Caki2 (cell line): ENCODE measurements around the gene CIDEB. TPM values are rescaled to one million over a fixed set of nuclear protein-coding genes. Genes with fewer than 3 reads are reported as not detected.
"Not testable (repeated sequence)": the region's sequence is repeated elsewhere in the genome, so short reads cannot be mapped to it uniquely, and the experiment has no call there.

ENCODE experiments used
- DNase-seq: peaks from one replicate; pipeline ENCODE4 v3.0.0-alpha.2; 2015; ENCODE audit warnings: low read depth
- in situ Hi-C: cut with HindIII; loops from 2 replicates; pipeline ENCODE4 v1.10.0; 2016; ENCODE audit warnings: low sequenced_read_pairs, low pct_unique_long_range_greater_than_20kb, mixed read lengths
- total RNA-seq: library from RNA; depleted of rRNA; stranded (reverse); fragments of >200 nt; shearing (Covaris generic); gene quantifications from 2 replicates; pipeline ENCODE4 v1.2.3, GENCODE V29; 2014; ENCODE audit warnings: low replicate concordance; rRNA removed

CIDEB gene
- total RNA-seq: 1.0 and 6.8 TPM in 2 replicates

DNA sequence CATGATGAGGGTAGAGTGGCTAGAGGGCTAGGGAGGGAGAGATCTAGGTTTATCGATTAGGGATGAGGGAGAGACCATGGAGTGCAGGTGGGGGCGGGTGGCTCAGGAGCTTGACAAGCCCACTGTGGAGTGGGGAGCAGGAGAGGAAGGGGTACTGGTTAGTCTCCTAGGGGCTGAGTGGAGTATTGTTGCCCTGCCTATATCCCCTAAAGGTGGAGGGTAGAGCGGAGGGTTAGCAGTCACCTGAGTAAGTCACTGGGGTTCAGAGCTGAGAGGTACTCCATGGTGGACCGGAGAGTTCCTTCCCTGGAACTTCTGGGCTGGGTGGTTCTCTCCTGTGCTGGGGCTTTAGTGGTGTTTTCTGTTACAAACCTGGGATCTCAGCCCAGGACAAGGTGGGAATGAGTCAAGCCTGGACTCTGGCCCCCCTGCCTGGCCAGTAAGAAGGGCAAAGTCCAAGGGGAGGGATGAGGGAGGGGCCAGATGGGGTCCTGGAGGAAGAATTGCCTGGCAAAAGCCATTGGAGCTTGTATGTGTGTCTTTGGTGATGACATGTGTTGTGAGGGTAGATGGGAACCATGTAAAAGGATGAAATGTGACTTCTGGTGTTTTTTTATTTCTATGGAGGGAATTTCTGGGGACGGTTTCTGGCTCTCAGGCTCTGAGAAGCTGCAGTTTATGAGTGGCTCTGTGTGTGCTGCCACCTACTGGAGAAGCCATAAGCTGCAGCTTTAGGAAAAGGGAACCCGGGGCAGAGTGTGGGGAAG lies at the start of gene CIDEB:
Gene CIDEB, minus strand, starts transcription at position 403 of the 767 bp plus-strand sequence. Its CDS starts 119 bp downstream, at position 284.
- in situ Hi-C loops: no loop called here
- peak; percentile 74 for DNase-seq

DNA sequence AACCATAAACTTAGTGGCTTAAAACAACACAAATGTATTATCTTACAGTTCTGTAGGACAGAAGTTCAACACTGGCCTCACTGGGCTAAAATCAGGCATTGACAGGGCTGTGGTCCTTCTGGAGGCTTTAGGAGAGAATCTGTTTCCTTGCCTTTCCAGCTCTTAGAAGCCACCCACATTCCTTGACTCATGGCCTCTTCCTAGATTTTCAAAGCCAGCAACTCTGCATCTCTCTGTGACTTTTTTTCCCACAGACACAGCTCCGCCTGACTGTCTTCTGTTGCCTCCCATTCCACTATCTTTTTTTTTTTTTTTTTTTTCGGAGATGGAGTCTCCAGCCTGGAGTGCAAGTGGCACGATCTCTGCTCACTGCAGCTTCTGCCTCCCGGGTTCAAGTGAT lies 48.4 kb upstream of the CIDEB start:
- no peak for DNase-seq
- in situ Hi-C loops: no loop called here

- in situ Hi-C loops: no loop called here
- no peak for DNase-seq
Measured at GRCh38 chr14:24355009-24355408, 47.2 kb upstream of the CIDEB start.

GRCh38 chr14:24354482-24354825 lies 46.7 kb upstream of the CIDEB start:
- DNase-seq, in situ Hi-C loops: not testable (repeated sequence)

DNA sequence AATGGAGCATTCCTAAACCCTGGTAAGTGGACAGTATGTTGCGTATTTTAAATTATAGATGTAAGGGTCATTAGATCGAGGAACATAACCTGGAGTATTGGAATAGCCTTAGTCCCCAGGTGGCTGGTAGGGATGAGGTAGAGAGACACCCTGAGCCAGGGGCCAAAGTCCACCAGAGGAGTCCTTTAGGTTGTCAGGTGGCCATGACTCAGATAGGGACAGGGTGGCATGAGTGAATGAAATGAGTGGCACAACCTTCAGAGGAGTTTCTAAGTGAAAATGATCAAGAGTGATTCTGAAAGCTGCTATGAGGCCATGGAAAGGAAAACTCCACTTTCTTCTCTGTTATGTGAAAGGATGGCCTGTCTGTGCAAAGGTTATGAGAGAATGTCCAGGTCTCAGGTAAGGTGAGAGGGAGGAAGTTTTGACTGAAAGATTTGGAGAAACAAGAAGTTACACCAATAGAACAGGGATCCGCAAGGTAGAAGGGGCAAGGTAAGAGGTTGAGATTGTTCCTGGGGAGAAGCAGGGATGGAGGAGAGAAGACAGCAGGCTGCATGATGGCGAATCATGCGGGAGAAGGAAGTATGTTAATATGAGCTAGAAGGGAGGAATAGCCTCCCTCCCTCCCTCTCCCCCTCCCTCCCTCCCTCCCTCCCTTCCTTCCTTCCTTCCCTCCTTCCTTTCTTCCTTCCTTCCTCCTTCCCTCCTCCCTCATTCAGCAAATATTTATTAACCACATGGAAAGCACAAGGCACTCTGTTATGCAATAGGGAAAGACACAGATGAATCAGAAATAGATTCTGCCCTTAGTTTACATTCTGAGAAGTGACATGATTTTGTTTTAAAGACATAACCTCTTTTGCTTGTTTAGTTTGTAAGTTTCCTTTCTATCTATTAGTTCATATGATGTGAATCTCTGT lies 46.0 kb upstream of the CIDEB start:
- in situ Hi-C loops: no loop called here
- no peak for DNase-seq

GRCh38 chr14:24351517-24351916 lies 43.7 kb upstream of the CIDEB start:
- in situ Hi-C loops: no loop called here
- DNase-seq: no peak

DNA sequence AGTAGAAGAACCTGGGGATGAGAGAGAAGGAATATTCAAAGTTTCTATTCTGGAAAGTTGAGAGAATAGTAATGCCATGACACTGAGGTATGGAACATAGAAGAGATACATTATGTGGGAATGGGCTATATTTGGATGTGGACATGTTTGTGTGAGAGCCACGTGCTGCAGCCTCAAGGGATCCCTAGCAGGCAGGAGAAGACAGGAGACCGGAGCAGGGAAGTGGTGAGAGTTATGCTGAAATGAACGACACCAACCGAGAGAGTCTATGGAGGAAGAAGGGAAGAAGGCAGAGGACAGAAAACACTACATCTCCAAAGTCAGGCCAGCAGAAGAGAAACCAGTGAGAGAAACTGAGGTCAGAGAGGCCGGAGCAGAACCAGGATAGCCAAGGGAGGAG lies 42.0 kb upstream of the CIDEB start:
- DNase-seq: no peak
- in situ Hi-C loops: no loop called here

DNA sequence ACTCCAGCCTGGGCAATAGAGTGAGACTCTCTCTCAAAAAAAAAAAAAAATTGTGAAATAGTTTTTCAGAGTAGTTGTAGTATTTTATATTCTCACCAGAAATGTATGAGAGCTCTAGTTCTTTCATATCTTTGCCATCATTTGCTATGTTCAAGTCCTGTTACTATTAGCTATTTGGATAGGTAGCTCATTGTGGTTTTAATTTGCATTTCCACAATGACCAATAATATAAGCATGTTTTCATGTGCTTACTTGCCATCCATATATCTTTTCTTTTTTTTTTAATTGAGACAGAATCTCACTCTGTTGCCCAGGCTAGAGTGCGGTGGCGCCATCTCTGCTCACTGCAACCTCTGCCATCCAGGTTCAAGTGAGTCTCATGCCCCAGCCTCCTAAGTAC lies 40.4 kb upstream of the CIDEB start:
- in situ Hi-C loops: no loop called here

DNA sequence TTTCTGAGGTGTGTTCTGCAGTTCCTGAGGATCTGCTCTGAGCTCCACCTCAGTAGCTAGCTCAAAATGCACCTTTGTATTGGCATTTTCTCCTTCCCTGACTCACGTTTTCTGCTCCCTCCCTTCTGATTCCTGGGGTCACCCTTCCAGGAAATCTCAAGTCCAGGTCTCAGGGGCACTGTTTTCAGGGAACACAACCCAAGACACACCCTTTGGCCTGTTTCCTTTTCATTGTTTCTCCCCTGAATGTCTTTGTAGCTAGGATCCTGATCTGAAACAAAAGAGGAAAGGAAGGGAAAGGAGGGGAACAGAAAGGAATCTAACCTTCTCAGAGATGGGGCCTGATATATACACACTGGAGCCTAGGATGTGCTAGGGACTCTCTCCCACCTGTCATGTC lies 39.4 kb upstream of the CIDEB start:
- in situ Hi-C loops: no loop called here
- DNase-seq: no peak

More for the DNA sequence above, 40.4 kb upstream of the CIDEB start:
- no peak for DNase-seq

GRCh38 chr14:24343795-24344660 lies 36.3 kb upstream of the CIDEB start:
- in situ Hi-C loops: no loop called here
- no peak for DNase-seq

- in situ Hi-C loops: no loop called here
Measured at GRCh38 chr14:24342889-24343288, 35.1 kb upstream of the CIDEB start.

DNA sequence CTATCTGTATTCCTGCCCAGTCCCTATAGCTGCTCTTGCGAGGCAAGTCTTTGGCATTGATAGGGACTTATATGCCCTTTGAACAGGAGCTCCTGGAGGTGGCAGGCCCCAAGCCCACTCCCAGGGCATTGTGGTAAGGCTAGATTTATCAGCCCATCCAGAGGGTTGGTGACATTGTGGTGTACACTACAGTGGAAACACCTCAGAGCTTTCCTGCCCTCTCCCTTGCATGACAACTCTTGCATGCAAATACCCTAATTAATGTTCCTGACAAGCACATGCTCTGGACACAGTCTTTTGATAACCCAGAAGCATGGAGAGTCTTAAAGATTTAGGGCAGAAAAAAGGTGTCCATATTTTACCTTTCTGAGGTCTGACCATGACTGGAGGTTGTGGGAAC lies 32.8 kb upstream of the CIDEB start:
- in situ Hi-C loops: no loop called here

More at GRCh38 chr14:24342889-24343288, 35.1 kb upstream of the CIDEB start:
- no peak for DNase-seq

DNA sequence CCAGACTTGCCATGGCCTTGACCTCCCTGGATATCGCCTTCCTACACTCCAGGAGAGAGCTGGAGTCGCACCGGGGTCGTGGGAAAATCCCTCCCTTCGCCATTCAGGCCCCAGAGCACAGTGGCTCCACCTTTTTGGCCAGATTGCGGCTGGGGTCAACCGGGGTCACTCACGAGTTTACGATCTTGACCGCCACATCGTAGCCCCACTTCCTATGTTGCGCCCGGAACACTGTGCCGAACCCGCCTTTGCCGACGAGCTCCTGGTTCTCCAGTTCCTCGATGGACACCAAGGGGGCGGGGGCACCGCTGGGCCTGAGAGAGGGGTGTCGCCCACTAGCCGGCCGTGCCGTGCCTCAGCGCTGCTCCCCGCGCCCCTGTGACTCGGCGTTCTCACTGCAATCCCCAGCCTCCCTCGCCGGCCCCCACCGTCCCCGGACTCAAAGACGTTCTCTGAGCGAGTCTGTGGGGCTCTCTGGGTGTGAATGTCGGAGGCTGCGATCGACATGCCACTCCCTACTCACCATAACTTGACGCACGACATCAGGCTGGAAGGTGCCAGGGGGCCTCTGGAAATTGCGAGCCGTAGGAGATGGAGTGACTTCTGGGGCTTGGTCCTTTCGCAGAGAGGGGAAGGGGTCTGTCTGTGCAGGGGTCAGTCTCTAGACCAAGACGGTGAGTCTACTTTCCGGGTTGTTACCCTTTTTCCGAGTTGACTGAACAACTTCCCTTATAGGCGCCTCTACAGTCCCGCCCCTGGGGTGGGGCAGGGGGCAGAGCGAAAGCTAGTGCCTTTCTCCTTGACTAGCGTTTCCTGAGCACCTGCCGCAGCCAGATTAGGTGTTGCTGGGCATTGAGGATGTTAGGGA lies 31.7 kb upstream of the CIDEB start, which contains the start of gene RIPK3:
Gene RIPK3, minus strand, starts transcription at position 708 of the 868 bp plus-strand sequence. Its CDS starts 165 bp downstream, at position 543.
- in situ Hi-C loops: loop anchor here (10.0 kb wide), 1 partner anchor 95 kb away; no protein-coding TSS in a partner anchor
- DNase-seq: no peak

More for the DNA sequence above, 32.8 kb upstream of the CIDEB start:
- no peak for DNase-seq

DNA sequence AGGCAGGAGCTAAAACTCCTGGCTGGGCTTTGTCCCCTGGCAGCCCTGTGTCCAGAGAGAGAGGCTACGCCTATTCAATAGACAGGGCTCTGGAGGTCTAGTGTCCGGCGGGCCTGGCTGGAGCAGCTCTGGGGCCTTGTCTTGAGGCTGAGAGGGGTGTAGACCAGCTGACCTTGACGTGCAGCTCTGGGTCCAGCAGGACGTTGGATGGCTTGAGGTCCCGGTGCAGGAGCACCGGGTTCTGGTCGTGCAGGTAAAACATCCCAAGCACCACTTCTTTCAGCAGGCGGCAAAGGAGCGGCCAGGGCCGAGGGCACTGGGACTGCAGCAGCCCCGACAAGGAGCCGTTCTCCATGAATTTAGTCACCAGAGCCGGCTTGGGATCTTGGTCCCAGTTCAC lies 31.1 kb upstream of the CIDEB start:
- in situ Hi-C loops: loop anchor here (10.0 kb wide), 1 partner anchor 96 kb away; no protein-coding TSS in a partner anchor
- no peak for DNase-seq

GRCh38 chr14:24337824-24338175 lies 30.0 kb upstream of the CIDEB start:
- in situ Hi-C loops: loop anchor here (10.0 kb wide), 1 partner anchor 97 kb away; no protein-coding TSS in a partner anchor

GRCh38 chr14:24337144-24337823 lies 29.5 kb upstream of the CIDEB start:
- no peak for DNase-seq

More at GRCh38 chr14:24337824-24338175, 30.0 kb upstream of the CIDEB start:
- no peak for DNase-seq

More at GRCh38 chr14:24337144-24337823, 29.5 kb upstream of the CIDEB start:
- in situ Hi-C loops: loop anchor here (10.0 kb wide), 1 partner anchor 98 kb away; no protein-coding TSS in a partner anchor
